Measurements from ENCODE around the gene RPL28. TPM values are rescaled to one million over a fixed set of nuclear protein-coding genes. Genes with fewer than 3 reads are reported as not detected.

The RPL28 gene
- total RNA-seq, 2 donors from 2014 or later: 175 to 319 TPM

DNA sequence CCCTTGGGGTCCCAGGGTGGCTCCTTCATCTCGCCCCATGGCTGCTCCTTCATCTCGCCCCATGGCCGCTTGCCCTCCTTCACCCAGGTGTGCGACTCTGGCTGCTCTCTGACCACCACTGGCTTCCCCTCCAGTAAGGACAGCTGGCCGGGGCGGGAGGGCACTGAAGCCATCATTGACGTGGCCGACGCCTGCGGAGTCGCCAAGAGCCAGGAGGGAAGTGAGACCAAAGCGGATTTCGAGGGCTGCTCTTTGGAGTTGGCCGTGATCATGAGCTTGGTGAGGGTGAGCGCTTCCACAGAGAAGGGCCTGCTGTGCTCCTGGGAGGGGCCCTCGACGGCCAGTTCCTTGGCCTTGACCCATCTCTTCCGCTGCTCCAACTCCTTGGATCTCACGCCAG is 27.2 kb upstream of the RPL28 start:
- no peak for DNase-seq (ENCODE audit: low spot score)
- H3K4me3 ChIP-seq: no peak overlapping the region
- peaks cover 4 to 13% of the 10 kb centered on the region in 2 donors for H3K27me3 ChIP-seq
- TF ChIP-seq, protein P1, sequence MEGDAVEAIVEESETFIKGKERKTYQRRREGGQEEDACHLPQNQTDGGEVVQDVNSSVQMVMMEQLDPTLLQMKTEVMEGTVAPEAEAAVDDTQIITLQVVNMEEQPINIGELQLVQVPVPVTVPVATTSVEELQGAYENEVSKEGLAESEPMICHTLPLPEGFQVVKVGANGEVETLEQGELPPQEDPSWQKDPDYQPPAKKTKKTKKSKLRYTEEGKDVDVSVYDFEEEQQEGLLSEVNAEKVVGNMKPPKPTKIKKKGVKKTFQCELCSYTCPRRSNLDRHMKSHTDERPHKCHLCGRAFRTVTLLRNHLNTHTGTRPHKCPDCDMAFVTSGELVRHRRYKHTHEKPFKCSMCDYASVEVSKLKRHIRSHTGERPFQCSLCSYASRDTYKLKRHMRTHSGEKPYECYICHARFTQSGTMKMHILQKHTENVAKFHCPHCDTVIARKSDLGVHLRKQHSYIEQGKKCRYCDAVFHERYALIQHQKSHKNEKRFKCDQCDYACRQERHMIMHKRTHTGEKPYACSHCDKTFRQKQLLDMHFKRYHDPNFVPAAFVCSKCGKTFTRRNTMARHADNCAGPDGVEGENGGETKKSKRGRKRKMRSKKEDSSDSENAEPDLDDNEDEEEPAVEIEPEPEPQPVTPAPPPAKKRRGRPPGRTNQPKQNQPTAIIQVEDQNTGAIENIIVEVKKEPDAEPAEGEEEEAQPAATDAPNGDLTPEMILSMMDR (IDR thresholded peaks at IDR 0.05): no peak
- H3K9me3 ChIP-seq: no peaks in the 10 kb centered on the region
- no peaks in the 10 kb centered on the region for H3K36me3 ChIP-seq
- H3K4me1 ChIP-seq: peaks cover 0 to 18% of the 10 kb centered on the region in 2 donors
- H3K27ac ChIP-seq: no peak overlapping the region

DNA sequence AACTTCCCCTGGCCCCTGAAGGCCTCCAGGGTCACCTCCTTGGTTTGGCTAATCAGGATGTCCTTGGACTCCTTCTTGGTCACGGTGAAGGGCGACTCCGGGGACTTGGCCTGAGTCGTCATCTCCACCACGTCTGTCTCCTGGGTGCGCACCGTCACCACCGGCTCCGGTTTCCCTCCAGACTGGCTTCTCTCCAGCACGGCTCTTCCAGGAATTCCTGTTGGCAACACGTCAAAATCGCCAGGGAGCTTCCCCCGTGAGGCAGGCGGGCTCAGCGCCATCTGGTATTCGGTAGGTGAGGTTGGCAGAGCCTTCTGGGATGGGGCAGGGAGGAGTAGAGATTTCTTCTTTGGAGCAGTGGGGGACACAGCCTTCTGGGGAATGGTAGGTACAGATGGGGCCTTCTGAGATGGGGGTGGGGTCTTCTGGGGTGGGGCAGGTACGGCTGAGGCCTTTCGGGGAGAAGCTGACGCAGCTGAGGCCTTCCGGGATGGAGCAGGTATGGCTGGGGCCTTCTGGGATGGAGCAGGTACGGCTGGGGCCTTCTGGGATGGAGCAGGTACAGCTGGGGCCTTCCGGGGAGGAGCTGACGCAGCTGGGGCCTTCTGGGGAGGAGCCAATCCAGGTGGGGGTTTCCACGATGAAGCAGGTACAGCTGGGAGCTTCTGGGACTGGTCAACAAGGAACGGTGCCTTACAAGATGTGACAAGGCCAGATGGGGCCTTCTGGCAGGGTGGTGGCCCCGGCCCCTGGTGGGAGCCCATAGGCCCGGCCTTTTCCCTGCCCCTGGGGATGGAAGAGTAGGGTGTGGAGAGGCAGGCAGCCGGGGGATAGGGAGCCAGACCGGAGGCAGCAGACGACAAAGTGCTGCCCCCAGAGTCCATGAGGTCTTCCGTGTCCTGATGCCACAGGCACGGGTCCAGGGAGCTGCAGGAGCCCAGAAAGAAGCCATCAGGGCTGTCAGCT is 26.5 kb upstream of the RPL28 start:
- Histone ChIP-seq H3K27ac (no peak overlapping the region), H3K36me3 (no peaks in the 10 kb centered on the region), H3K4me1 (peaks cover 0 to 10% of the 10 kb centered on the region in 2 donors), H3K4me3 (no peak overlapping the region), H3K27me3 (peaks cover 0 to 6% of the 10 kb centered on the region in 2 donors), H3K9me3 (no peaks in the 10 kb centered on the region)
- no peak for DNase-seq (ENCODE audit: low spot score)
- TF ChIP-seq, protein P1 (IDR thresholded peaks at IDR 0.05): no peak

DNA sequence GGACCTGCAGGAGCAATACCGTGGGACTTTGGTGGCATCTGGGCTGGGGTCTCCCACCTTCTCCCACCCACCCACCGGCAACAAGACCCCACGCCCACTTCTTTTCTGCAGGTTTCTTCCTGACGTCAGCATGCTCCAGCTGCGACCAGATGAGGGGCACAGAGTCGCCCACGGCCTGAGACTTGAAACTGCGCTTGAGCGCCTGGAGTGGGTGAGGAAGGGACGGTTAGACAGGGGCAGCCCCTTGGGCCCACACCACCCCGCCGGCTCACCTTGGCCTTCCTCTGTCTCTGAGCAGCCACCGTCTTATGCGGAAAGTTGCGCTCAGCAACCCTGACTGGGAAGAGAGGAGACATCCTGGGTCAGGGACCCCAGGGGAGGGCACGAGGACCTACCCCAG is 24.8 kb upstream of the RPL28 start:
- Histone ChIP-seq H3K4me1 (no peaks in the 10 kb centered on the region), H3K4me3 (no peak overlapping the region), H3K9me3 (no peaks in the 10 kb centered on the region), H3K27me3 (no peaks in the 10 kb centered on the region), H3K27ac (no peak overlapping the region), H3K36me3 (no peaks in the 10 kb centered on the region)
- no peak for DNase-seq (ENCODE audit: low spot score)
- TF ChIP-seq, protein P1 (IDR thresholded peaks at IDR 0.05): no peak

DNA sequence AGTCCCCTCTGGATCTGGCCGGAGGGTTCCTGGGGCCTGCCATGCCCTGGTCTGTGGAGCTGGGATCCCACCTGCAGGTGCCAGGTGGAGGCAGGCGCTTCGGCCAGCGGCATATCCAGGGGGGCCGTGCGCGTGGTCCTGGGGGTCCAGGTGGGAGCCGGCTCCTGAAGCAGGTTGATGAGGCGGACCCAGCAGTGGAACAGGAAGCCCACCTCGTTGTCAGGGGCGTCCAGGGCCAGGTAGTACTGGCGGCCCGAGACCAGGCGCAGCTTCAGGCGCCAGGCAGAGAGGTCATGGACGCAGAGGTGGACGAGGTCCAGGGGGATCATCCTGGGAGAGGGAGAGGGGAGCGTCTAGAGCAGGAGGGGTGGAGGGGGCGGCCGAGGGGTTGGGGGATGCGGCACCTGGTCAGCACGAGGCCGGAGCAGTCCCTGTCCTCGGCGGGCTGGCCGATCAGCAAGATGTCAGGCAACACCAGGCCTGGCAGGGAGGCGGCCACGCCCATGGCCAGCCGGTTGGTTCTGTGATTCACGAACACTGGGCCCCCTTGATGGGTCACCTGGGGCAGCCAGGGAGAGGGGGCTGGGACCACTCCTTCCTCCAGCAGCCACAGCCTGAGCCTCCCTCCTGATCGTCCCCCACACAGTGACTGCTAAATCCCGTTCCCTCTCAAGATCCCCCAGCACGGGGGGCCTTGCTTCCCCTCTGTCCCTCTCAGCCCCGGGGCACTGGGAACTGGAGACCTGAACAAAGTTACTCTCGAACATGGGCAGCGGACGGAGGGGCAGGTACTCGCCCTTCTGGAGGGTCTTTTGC is 23.4 kb upstream of the RPL28 start:
- Histone ChIP-seq H3K4me3 (no peak overlapping the region), H3K9me3 (no peaks in the 10 kb centered on the region), H3K4me1 (no peaks in the 10 kb centered on the region), H3K27ac (no peak overlapping the region), H3K36me3 (no peaks in the 10 kb centered on the region), H3K27me3 (no peaks in the 10 kb centered on the region)
- TF ChIP-seq, protein P1 (IDR thresholded peaks at IDR 0.05): no peak
- DNase-seq (ENCODE audit: low spot score): no peak

DNA sequence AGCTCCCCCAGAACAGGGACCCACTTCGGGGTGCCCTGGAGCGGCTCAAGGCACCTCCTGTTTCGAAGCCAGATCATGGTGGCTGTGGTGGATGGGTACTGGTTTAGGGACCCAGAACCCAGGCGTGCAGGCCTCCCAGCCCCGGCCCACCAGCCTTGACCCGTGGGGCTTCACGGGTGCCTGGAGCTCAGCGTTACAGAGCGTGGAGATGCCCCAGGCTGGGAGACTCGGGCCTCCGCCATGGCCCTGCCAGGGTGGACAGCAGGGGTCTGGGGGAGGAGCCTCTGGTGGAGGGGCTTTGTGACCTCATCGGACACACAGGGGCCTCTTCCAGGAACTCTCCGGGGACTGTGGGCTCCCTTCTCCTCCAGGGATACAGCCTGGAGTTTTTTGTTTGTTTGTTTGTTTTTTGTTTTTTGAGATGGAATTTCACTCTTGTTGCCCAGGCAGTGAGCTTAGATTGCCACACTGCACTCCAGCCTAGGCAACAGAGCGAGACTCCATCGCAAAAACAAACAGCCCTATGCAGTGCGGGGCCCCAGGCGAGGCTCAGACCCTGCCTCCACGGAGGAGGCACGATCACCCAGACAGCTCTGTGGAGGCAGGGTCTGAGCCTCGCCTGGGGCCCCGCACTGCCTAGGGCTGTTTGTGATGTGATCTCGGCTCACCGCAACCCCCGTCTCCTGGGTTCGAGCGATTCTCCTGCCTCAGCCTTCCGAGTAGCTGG is 22.6 kb upstream of the RPL28 start, which contains the start of gene GARIN5B:
Gene GARIN5B (minus strand): TSS at position 271 of the 727 bp plus-strand sequence. CDS start 194 bp downstream, at position 77.
- Histone ChIP-seq H3K9me3 (no peaks in the 10 kb centered on the region), H3K4me1 (no peaks in the 10 kb centered on the region), H3K4me3 (no peak within 1 kb of the TSS), H3K27ac (no peak within 1 kb of the TSS), H3K36me3 (no peaks in the 10 kb centered on the region), H3K27me3 (peaks cover under 1 to 2% of the 10 kb centered on the region in 2 donors)
- TF ChIP-seq, protein P1 (IDR thresholded peaks at IDR 0.05): no peak
- no peak for DNase-seq (ENCODE audit: low spot score)

Data from right atrium auricular region (tissue), 2 donors.